ENCODE data around the gene EIF3L. TPM values are rescaled to one million over a fixed set of nuclear protein-coding genes. Genes with fewer than 3 reads are reported as not detected.
A peak's percentile ranks its signal among the peaks of the same experiment; 100 is the strongest.

EIF3L gene
- total RNA-seq, 4 donors from 2014 or later, result 89.4 to 292 (median 217) TPM

GRCh38 chr22:37848587-37849088 is 581 bp upstream of the EIF3L start:
- WGBS, 2 donors (ENCODE audit: low coverage in 1 of 2), result 21 to 55% methylated on average over 13 to 27 of the region's 27 CpGs
- peak overlapping the region; percentile 64 to 90 (median 70) for H3K4me3 ChIP-seq
- peak overlapping the region; percentile 86 to 93 (median 92) for H3K27ac ChIP-seq
- no peaks in the 10 kb centered on the region for H3K27me3 ChIP-seq
- peaks cover 0 to 22% (median 7%) of the 10 kb centered on the region in 4 donors for H3K36me3 ChIP-seq
- TF ChIP-seq POLR2A (IDR thresholded peaks at IDR 0.05) (no peak), POLR2AphosphoS5 (IDR thresholded peaks at IDR 0.05) (no peak), EP300 (IDR thresholded peaks at IDR 0.05; ENCODE audit: low read depth) (no peak), CTCF (IDR thresholded peaks at IDR 0.05) (no peak)
- no peaks in the 10 kb centered on the region for H3K9me3 ChIP-seq
- DNase-seq, result no peak
- in situ Hi-C loops (cut with MboI; ENCODE audit: low pct_ligation_motif_present in 1 of 4, low pct_unique_long_range_greater_than_20kb in 1 of 4, low sequenced_read_pairs in 3 of 4) (no loop called here), intact Hi-C loops (cut with DNase I; ENCODE audit: low total_unique reads) (loop anchor here (5.0 kb wide), 1 partner anchor 104 kb away; the partner anchor contains the start of genes C22orf23 and POLR2F)
- peaks cover 7 to 23% (median 9%) of the 10 kb centered on the region in 4 donors for H3K4me1 ChIP-seq

GRCh38 chr22:37850801-37851200 is 1.6 kb downstream of the EIF3L start:
- TF ChIP-seq POLR2AphosphoS5 (IDR thresholded peaks at IDR 0.05) (no peak), EP300 (IDR thresholded peaks at IDR 0.05; ENCODE audit: low read depth) (no peak), CTCF (IDR thresholded peaks at IDR 0.05) (no peak), POLR2A (IDR thresholded peaks at IDR 0.05) (no peak)
- no peaks in the 10 kb centered on the region for H3K9me3 ChIP-seq
- no peak overlapping the region for H3K27ac ChIP-seq
- peaks cover 7 to 31% (median 9%) of the 10 kb centered on the region in 4 donors for H3K4me1 ChIP-seq
- H3K36me3 ChIP-seq, result peaks cover 0 to 33% (median 12%) of the 10 kb centered on the region in 4 donors
- H3K27me3 ChIP-seq, result no peaks in the 10 kb centered on the region
- H3K4me3 ChIP-seq, result no peak overlapping the region
- no peak for DNase-seq
- in situ Hi-C loops (cut with MboI; ENCODE audit: low pct_ligation_motif_present in 1 of 4, low pct_unique_long_range_greater_than_20kb in 1 of 4, low sequenced_read_pairs in 3 of 4) (no loop called here), intact Hi-C loops (cut with DNase I; ENCODE audit: low total_unique reads) (no loop called here)
- WGBS, 2 donors (ENCODE audit: low coverage in 1 of 2), result 85 to 87% methylated on average over 4 of the region's 4 CpGs

- DNase-seq, result no peak
Measured at GRCh38 chr22:37852418-37852817, 3.2 kb downstream of the EIF3L start.

GRCh38 chr22:37854946-37855345 is 5.7 kb downstream of the EIF3L start:
- in situ Hi-C loops (cut with MboI; ENCODE audit: low pct_ligation_motif_present in 1 of 4, low pct_unique_long_range_greater_than_20kb in 1 of 4, low sequenced_read_pairs in 3 of 4) (no loop called here), intact Hi-C loops (cut with DNase I; ENCODE audit: low total_unique reads) (no loop called here)
- H3K36me3 ChIP-seq, result peaks cover 0 to 59% (median 26%) of the 10 kb centered on the region in 4 donors
- no peak for DNase-seq
- no peak for TF ChIP-seq POLR2A (IDR thresholded peaks at IDR 0.05)
- TF ChIP-seq CTCF (IDR thresholded peaks at IDR 0.05), result no peak
- no peak for TF ChIP-seq POLR2AphosphoS5 (IDR thresholded peaks at IDR 0.05)
- TF ChIP-seq EP300 (IDR thresholded peaks at IDR 0.05; ENCODE audit: low read depth), result no peak
- no peaks in the 10 kb centered on the region for H3K9me3 ChIP-seq
- no peak overlapping the region for H3K4me3 ChIP-seq
- WGBS, 2 donors (ENCODE audit: low coverage in 1 of 2), result 51 to 67% methylated on average over 2 of the region's 2 CpGs
- H3K27ac ChIP-seq, result peak overlapping the region in 1 of 4 donors; percentile 18
- H3K27me3 ChIP-seq, result no peaks in the 10 kb centered on the region
- peaks cover 6 to 19% (median 7%) of the 10 kb centered on the region in 4 donors for H3K4me1 ChIP-seq

More at GRCh38 chr22:37852418-37852817, 3.2 kb downstream of the EIF3L start:
- H3K36me3 ChIP-seq, result peaks cover 0 to 46% (median 16%) of the 10 kb centered on the region in 4 donors
- no peaks in the 10 kb centered on the region for H3K27me3 ChIP-seq
- no peak overlapping the region for H3K4me3 ChIP-seq
- in situ Hi-C loops (cut with MboI; ENCODE audit: low pct_ligation_motif_present in 1 of 4, low pct_unique_long_range_greater_than_20kb in 1 of 4, low sequenced_read_pairs in 3 of 4) (no loop called here), intact Hi-C loops (cut with DNase I; ENCODE audit: low total_unique reads) (no loop called here)
- TF ChIP-seq CTCF (IDR thresholded peaks at IDR 0.05) (no peak), EP300 (IDR thresholded peaks at IDR 0.05; ENCODE audit: low read depth) (no peak), POLR2A (IDR thresholded peaks at IDR 0.05) (no peak)
- 91 to 96% methylated on average over 3 to 5 of the region's 5 CpGs for WGBS, 2 donors (ENCODE audit: low coverage in 1 of 2)
- peaks cover 7 to 31% (median 9%) of the 10 kb centered on the region in 4 donors for H3K4me1 ChIP-seq
- no peak overlapping the region for H3K27ac ChIP-seq
- H3K9me3 ChIP-seq, result no peaks in the 10 kb centered on the region

Measured in transverse colon (tissue), 4 donors.